A673 (cell line): Measurements from ENCODE around the gene DCAF7. TPM values are rescaled to one million over a fixed set of nuclear protein-coding genes. Genes with fewer than 3 reads are reported as not detected.

Experiments
- BruUV-seq: library from RNA; stranded (reverse); fragments of 400-500 nt; replicated peaks from 2 replicates; lab custom pipeline; 2021; lab: Mats Ljungman, UMichigan
- CTCF ChIA-PET: fragments of 300-600 bp; sonication (Branson Sonifier 250); formaldehyde crosslinking; loops from one replicate; lab custom pipeline; 2022; ENCODE audit warnings: antibody characterized with exemption; lab: Charles Lee
- POLR2A ChIA-PET: fragments of 300-600 bp; sonication (Branson Sonifier 250); formaldehyde crosslinking; loops from one replicate; lab custom pipeline; 2022; ENCODE audit warnings: antibody characterized with exemption; ENCODE audit not compliant: low non-redundant PET; lab: Charles Lee
- DNase-seq: peaks from one replicate; pipeline ENCODE4 v3.0.0-alpha.2; 2015; ENCODE audit warnings: low spot score
- H3K27ac ChIP-seq: fragments of 200-600 bp; sonication (generic); 2 replicates; pipeline ENCODE4 v1.5.1; 2016; ENCODE audit warnings: mixed run types, low read depth, mild to moderate bottlenecking, mixed read lengths, antibody characterized with exemption, low read length; ENCODE audit not compliant: poor library complexity, severe bottlenecking
- H3K27me3 ChIP-seq: fragments of 200-600 bp; sonication (generic); replicated peaks from 2 replicates; pipeline ENCODE4 v1.6.1; 2017; ENCODE audit warnings: mixed run types, low read depth, mild to moderate bottlenecking, mixed read lengths, antibody characterized with exemption, low read length; ENCODE audit not compliant: insufficient read depth, poor library complexity
- H3K36me3 ChIP-seq: fragments of 200-600 bp; sonication (generic); 2 replicates; pipeline ENCODE4 v1.6.1; 2016; ENCODE audit warnings: mixed run types, mild to moderate bottlenecking, mixed read lengths, antibody characterized with exemption, low read length; ENCODE audit not compliant: insufficient read depth, poor library complexity, severe bottlenecking
- H3K4me1 ChIP-seq: fragments of 200-600 bp; sonication (generic); 2 replicates; pipeline ENCODE4 v1.6.1; 2017; ENCODE audit warnings: mixed run types, mild to moderate bottlenecking, mixed read lengths, antibody characterized with exemption, low read length; ENCODE audit not compliant: insufficient read depth, poor library complexity, severe bottlenecking
- H3K4me3 ChIP-seq: fragments of 200-600 bp; sonication (generic); 2 replicates; pipeline ENCODE4 v1.5.1; 2016; ENCODE audit warnings: low read depth, mixed run types, mild to moderate bottlenecking, mixed read lengths, low read length; ENCODE audit not compliant: poor library complexity, severe bottlenecking
- H3K9me3 ChIP-seq: fragments of 200-600 bp; sonication (generic); 2 replicates; pipeline ENCODE4 v1.6.1; 2016; ENCODE audit warnings: mixed run types, low read depth, mild to moderate bottlenecking, mixed read lengths, antibody characterized with exemption, low read length; ENCODE audit not compliant: poor library complexity, severe bottlenecking
- CTCF ChIP-seq: fragments of 300-800, 200-600 bp; sonication (generic); conservative IDR thresholded peaks from 2 replicates; pipeline ENCODE4 v1.5.1; 2017; ENCODE audit warnings: low read depth, mild to moderate bottlenecking, antibody characterized with exemption, low read length, moderate library complexity, mixed read lengths
- EZH2 ChIP-seq: fragments of 200-600 bp; sonication (generic); IDR thresholded peaks from 2 replicates; pipeline ENCODE4 v1.6.1; 2017; ENCODE audit warnings: borderline replicate concordance, low read depth, mild to moderate bottlenecking, mixed read lengths, antibody characterized with exemption, low read length; ENCODE audit not compliant: poor library complexity, severe bottlenecking
- intact Hi-C: fragments of 100-400 bp; cut with micrococcal nuclease; formaldehyde crosslinking; loops from one replicate; pipeline ENCODE4 v1.10.0; 2022; ENCODE audit not compliant: unreplicated experiment
- total RNA-seq: library from RNA; stranded (reverse); gene quantifications from 2 replicates; pipeline ENCODE4 v1.2.3, GENCODE V29; 2021

Gene DCAF7
- total RNA-seq, 1 experiment from 2014 or later = 116 TPM

DNA sequence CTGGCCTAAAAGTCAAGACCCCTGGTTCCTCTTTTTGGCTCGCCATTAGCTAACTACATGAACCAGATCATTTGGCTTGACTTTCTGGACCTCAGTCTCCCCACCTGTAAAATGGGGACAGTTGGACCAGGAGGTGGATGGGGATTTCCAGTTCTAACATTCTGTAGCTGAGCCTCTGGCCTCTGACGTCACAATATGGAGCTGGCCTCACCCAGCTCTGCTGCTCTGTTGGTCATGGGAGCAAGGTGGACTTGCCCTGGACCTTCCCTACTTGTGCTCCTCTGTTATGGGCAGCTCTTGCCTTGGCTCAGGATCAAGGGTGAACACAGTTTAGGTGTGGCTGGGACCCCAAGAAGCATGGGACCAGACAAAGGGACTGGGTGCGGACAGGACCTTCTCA is 43.6 kb upstream of the DCAF7 start:
- Histone ChIP-seq H3K9me3 (no peaks in the 10 kb centered on the region), H3K27ac (no peak overlapping the region), H3K27me3 (peaks cover 16% of the 10 kb centered on the region), H3K36me3 (no peaks in the 10 kb centered on the region), H3K4me3 (no peak overlapping the region), H3K4me1 (no peaks in the 10 kb centered on the region)
- intact Hi-C loops = no loop called here
- POLR2A ChIA-PET = no interaction called here
- TF ChIP-seq CTCF = no peak
- TF ChIP-seq EZH2 = no peak
- no peak for DNase-seq
- no TSS peak for BruUV-seq
- CTCF ChIA-PET = no interaction called here

DNA sequence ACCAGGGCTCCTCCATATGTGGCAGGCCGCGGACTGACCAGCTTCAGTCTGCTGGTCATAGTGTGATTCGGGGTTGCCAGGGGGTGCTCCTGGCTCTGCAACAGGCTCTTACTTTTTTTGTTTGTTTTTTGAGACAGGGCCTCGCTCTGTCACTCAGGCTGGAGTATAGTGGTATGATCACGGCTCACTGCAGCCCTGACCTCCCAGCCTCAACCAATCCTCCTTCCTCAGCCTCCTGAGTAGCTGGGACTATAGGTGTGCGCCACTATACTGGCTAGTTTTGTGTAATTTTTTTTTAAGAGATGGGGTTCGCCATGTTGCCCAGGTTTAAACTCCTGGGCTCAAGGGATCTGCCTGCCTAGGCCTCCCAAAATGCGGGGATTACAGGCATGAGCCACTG is 38.9 kb upstream of the DCAF7 start:
- no peak overlapping the region for H3K27ac ChIP-seq
- no peaks in the 10 kb centered on the region for H3K9me3 ChIP-seq
- H3K4me1 ChIP-seq = no peaks in the 10 kb centered on the region
- H3K4me3 ChIP-seq = no peak overlapping the region
- no TSS peak for BruUV-seq
- intact Hi-C loops = no loop called here
- ChIA-PET CTCF (no interaction called here), POLR2A (no interaction called here)
- DNase-seq = no peak
- no peaks in the 10 kb centered on the region for H3K36me3 ChIP-seq
- H3K27me3 ChIP-seq = no peaks in the 10 kb centered on the region
- TF ChIP-seq CTCF (no peak), EZH2 (no peak)

DNA sequence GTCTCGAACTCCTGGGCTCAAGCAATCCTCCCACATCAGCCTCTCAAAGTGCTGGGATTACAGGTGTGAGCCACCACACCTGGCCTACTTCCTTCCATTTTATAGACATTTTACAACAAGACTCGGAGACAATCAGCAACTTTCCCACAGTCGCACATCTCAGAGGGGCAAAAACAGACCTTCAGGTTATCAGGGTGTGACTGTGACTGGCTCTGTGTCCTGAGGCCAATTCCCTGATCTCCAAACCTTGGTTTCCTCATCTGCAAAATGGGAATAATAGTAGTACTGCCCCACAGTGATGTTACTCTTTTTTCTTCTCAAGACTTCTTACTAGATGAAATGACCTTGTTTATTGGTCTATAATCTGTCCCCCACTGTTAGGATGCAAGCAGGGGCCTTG is 37.9 kb upstream of the DCAF7 start:
- H3K4me1 ChIP-seq = no peaks in the 10 kb centered on the region
- intact Hi-C loops = no loop called here
- no peaks in the 10 kb centered on the region for H3K36me3 ChIP-seq
- no peaks in the 10 kb centered on the region for H3K9me3 ChIP-seq
- DNase-seq = no peak
- H3K27ac ChIP-seq = no peak overlapping the region
- H3K27me3 ChIP-seq = peaks cover 3% of the 10 kb centered on the region
- ChIA-PET POLR2A (no interaction called here), CTCF (interaction anchor here (0.6 kb wide), 1 partner anchor 106 kb away, joined by 4 read pairs; no protein-coding TSS in a partner anchor)
- no peak overlapping the region for H3K4me3 ChIP-seq
- no TSS peak for BruUV-seq
- TF ChIP-seq CTCF (no peak), EZH2 (no peak)
